ENCODE data around the gene PSRC1. TPM values are rescaled to one million over a fixed set of nuclear protein-coding genes. Genes with fewer than 3 reads are reported as not detected.

Gene PSRC1
- total and polyA plus RNA-seq, 2 donors (not counting 3 experiments of a cell fraction or from before 2014, with no cell fraction given) = 25.0 to 29.3 TPM

DNA sequence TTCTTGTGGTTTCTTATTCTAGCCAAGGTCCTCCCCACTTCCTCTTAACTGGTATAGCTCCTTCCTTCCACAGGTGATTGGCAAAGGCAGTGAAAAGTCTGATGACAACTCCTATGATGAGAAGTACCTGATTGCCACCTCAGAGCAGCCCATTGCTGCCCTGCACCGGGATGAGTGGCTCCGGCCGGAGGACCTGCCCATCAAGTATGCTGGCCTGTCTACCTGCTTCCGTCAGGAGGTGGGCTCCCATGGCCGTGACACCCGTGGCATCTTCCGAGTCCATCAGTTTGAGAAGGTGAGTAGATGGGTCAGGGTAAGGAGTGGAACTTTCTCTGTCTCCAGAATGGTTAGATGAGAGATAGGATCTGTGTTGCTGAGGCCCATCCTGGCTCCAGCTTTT is 47.8 kb downstream of the PSRC1 start:
- Histone ChIP-seq H4K20me1 (replicated peaks; ENCODE audit: control insufficient read depth, extremely low read depth, insufficient read depth, low read length) (no peaks in the 10 kb centered on the region), H3K4me3 (replicated peaks in 1 of 3; ENCODE audit: insufficient read depth in 1 of 3, low read depth in 1 of 3, low read length in 3 of 3) (no peak overlapping the region), H3K9me1 (replicated peaks; ENCODE audit: control insufficient read depth, extremely low read depth, insufficient read depth, low read length) (no peaks in the 10 kb centered on the region), H3K27me3 (ENCODE audit: control insufficient read depth in 2 of 2, insufficient read depth in 2 of 2, low read length in 2 of 2) (no peaks in the 10 kb centered on the region), H3K4me1 (ENCODE audit: control insufficient read depth, extremely low read depth, insufficient read depth, low read length) (no peaks in the 10 kb centered on the region), H3K9ac (replicated peaks; ENCODE audit: extremely low read depth, insufficient read depth, low read length) (no peak overlapping the region), H2AFZ (ENCODE audit: low read depth, low read length) (no peak overlapping the region), H3K27ac (ENCODE audit: insufficient read depth, low read depth, low read length) (no peak overlapping the region), H3K79me2 (ENCODE audit: control insufficient read depth, insufficient read depth, low read length) (no peaks in the 10 kb centered on the region), H3K36me3 (ENCODE audit: control insufficient read depth in 2 of 2, extremely low read depth in 1 of 2, insufficient read depth in 2 of 2, low read length in 2 of 2) (peaks cover 38 to 48% of the 10 kb centered on the region in 2 experiments), H3K9me3 (replicated peaks; ENCODE audit: control insufficient read depth, insufficient read depth, low read length) (no peaks in the 10 kb centered on the region), H3K4me2 (ENCODE audit: insufficient read depth, low read length) (no peak overlapping the region)
- intact Hi-C loops (cut with micrococcal nuclease) (no loop called here), dilution Hi-C loops (cut with MboI; ENCODE audit: extremely low pct_ligation_motif_present, low sequenced_read_pairs) (no loop called here)
- BruUV-seq (replicated peaks) = no TSS peak
- FAIRE-seq = no peak
- no peak for TF ChIP-seq EZH2 (IDR thresholded peaks at IDR 0.05; ENCODE audit: borderline replicate concordance, low read depth, low read length, severe bottlenecking)
- no peak for TF ChIP-seq POLR2A (IDR thresholded peaks at IDR 0.05; ENCODE audit: low read depth, low read length)
- TF ChIP-seq, protein P1, sequence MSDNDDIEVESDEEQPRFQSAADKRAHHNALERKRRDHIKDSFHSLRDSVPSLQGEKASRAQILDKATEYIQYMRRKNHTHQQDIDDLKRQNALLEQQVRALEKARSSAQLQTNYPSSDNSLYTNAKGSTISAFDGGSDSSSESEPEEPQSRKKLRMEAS (IDR thresholded peaks at IDR 0.05; ENCODE audit: insufficient read depth, insufficient read length) = no peak
- no peak for DNase-seq (ENCODE audit: low read depth, low spot score)
- ChIA-PET POLR2A (no interaction called here), CTCF (no interaction called here)

DNA sequence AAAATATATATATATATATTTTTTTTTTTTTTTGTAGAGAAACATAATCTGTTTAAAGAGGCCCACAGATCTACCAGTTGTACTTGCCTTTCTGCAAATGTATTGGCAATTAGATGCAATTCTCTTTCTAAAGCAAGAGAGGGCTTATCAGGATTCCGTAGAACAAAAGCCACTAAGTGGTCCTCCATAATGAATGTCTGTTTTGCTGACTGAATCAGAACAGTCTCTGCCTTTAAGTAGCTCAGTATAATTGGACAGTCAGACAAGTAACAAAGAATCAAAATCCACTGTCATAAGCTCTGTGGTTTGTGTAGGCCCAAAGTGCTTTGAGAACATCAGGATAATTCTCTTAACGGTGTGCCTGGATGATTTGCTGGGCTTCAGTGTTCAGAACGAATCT is 51.9 kb downstream of the PSRC1 start:
- H3K36me3 ChIP-seq (ENCODE audit: control insufficient read depth in 2 of 2, extremely low read depth in 1 of 2, insufficient read depth in 2 of 2, low read length in 2 of 2) = peaks cover 38 to 41% of the 10 kb centered on the region in 2 experiments
- H3K9ac ChIP-seq (replicated peaks; ENCODE audit: extremely low read depth, insufficient read depth, low read length) = no peak overlapping the region
- no peak overlapping the region for H3K4me3 ChIP-seq (replicated peaks in 1 of 3; ENCODE audit: insufficient read depth in 1 of 3, low read depth in 1 of 3, low read length in 3 of 3)
- TF ChIP-seq FOS (IDR thresholded peaks at IDR 0.05; ENCODE audit: borderline replicate concordance, insufficient read depth, low read length) = no peak
- TF ChIP-seq, protein P1 (IDR thresholded peaks at IDR 0.05; ENCODE audit: insufficient read depth, insufficient read length) = no peak
- no peak for TF ChIP-seq EZH2 (IDR thresholded peaks at IDR 0.05; ENCODE audit: borderline replicate concordance, low read depth, low read length, severe bottlenecking)
- no peak for TF ChIP-seq POLR2AphosphoS5 (IDR thresholded peaks at IDR 0.05; ENCODE audit: insufficient read depth, low read depth, low read length)
- no peak for TF ChIP-seq POLR2A (IDR thresholded peaks at IDR 0.05; ENCODE audit: low read depth, low read length)
- TF ChIP-seq, protein P2, sequence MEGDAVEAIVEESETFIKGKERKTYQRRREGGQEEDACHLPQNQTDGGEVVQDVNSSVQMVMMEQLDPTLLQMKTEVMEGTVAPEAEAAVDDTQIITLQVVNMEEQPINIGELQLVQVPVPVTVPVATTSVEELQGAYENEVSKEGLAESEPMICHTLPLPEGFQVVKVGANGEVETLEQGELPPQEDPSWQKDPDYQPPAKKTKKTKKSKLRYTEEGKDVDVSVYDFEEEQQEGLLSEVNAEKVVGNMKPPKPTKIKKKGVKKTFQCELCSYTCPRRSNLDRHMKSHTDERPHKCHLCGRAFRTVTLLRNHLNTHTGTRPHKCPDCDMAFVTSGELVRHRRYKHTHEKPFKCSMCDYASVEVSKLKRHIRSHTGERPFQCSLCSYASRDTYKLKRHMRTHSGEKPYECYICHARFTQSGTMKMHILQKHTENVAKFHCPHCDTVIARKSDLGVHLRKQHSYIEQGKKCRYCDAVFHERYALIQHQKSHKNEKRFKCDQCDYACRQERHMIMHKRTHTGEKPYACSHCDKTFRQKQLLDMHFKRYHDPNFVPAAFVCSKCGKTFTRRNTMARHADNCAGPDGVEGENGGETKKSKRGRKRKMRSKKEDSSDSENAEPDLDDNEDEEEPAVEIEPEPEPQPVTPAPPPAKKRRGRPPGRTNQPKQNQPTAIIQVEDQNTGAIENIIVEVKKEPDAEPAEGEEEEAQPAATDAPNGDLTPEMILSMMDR (IDR thresholded peaks at IDR 0.05; ENCODE audit: extremely low read depth in 1 of 2, insufficient read depth in 1 of 2, low read depth in 1 of 2, low read length in 2 of 2) = no peak
- TF ChIP-seq JUN (IDR thresholded peaks at IDR 0.05; ENCODE audit: borderline replicate concordance, insufficient read depth, insufficient read length, low read depth) = no peak
- no peak for TF ChIP-seq GATA2 (IDR thresholded peaks at IDR 0.05; ENCODE audit: insufficient read depth, insufficient read length, low read depth, low read length)
- TF ChIP-seq MYC (IDR thresholded peaks at IDR 0.05; ENCODE audit: low read depth, low read length) = no peak
- BruUV-seq (replicated peaks) = no TSS peak
- dilution Hi-C loops (cut with MboI; ENCODE audit: extremely low pct_ligation_motif_present, low sequenced_read_pairs) = no loop called here
- H3K4me2 ChIP-seq (ENCODE audit: insufficient read depth, low read length) = no peak overlapping the region
- DNase-seq (ENCODE audit: low read depth, low spot score) = no peak
- POLR2A ChIA-PET = no interaction called here
- no peaks in the 10 kb centered on the region for H3K4me1 ChIP-seq (ENCODE audit: control insufficient read depth, extremely low read depth, insufficient read depth, low read length)
- peaks cover 9% of the 10 kb centered on the region for H3K79me2 ChIP-seq (ENCODE audit: control insufficient read depth, insufficient read depth, low read length)
- H3K27ac ChIP-seq (ENCODE audit: insufficient read depth, low read depth, low read length) = no peak overlapping the region
- H3K9me3 ChIP-seq (replicated peaks; ENCODE audit: control insufficient read depth, insufficient read depth, low read length) = no peaks in the 10 kb centered on the region
- no peaks in the 10 kb centered on the region for H3K9me1 ChIP-seq (replicated peaks; ENCODE audit: control insufficient read depth, extremely low read depth, insufficient read depth, low read length)
- FAIRE-seq = no peak
- H2AFZ ChIP-seq (ENCODE audit: low read depth, low read length) = no peak overlapping the region
- CTCF ChIA-PET = interaction anchor here (0.7 to 1.5 kb wide), 3 partner anchors 31 to 172 kb away, joined by 3 to 4 read pairs (median 4); no protein-coding TSS in a partner anchor
- no peaks in the 10 kb centered on the region for H3K27me3 ChIP-seq (ENCODE audit: control insufficient read depth in 2 of 2, insufficient read depth in 2 of 2, low read length in 2 of 2)
- no peaks in the 10 kb centered on the region for H4K20me1 ChIP-seq (replicated peaks; ENCODE audit: control insufficient read depth, extremely low read depth, insufficient read depth, low read length)
- intact Hi-C loops (cut with micrococcal nuclease) = no loop called here

Data from endothelial cell of umbilical vein (primary cell).